PFSK-1 (cell line): ENCODE results near the gene OR7G1.

Source experiments
- POLR2AphosphoS5 ChIP-seq: IDR thresholded peaks from 2 replicates; pipeline ENCODE4 v1.6.1; 2012; ENCODE audit warnings: low read depth, mild to moderate bottlenecking, control low read depth, low read length, moderate library complexity
- SIN3A ChIP-seq: IDR thresholded peaks from 2 replicates; pipeline ENCODE4 v1.6.1; 2012; ENCODE audit warnings: mild to moderate bottlenecking, low read length, moderate library complexity, borderline replicate concordance; ENCODE audit not compliant: insufficient read depth

GRCh38 chr19:9109959-9110358 lies 5.6 kb downstream of the OR7G1 start:
- TF ChIP-seq POLR2AphosphoS5, result no peak
- TF ChIP-seq SIN3A, result no peak
